ENCODE results near the gene CIZ1.
"Not testable (repeated sequence)": the region's sequence is repeated elsewhere in the genome, so short reads cannot be mapped to it uniquely, and the experiment has no call there.

CIZ1 gene

GRCh38 chr9:128191406-128192046 lies at the start of gene CIZ1:
TSS of gene CIZ1 (minus strand) at chr9:128191572. CDS start at chr9:128190857, 715 bp downstream.
- peak; percentile 57 to 67 (median 61) for DNase-seq (ENCODE audit: low read depth in 2 of 3, low spot score in 2 of 3)

DNA sequence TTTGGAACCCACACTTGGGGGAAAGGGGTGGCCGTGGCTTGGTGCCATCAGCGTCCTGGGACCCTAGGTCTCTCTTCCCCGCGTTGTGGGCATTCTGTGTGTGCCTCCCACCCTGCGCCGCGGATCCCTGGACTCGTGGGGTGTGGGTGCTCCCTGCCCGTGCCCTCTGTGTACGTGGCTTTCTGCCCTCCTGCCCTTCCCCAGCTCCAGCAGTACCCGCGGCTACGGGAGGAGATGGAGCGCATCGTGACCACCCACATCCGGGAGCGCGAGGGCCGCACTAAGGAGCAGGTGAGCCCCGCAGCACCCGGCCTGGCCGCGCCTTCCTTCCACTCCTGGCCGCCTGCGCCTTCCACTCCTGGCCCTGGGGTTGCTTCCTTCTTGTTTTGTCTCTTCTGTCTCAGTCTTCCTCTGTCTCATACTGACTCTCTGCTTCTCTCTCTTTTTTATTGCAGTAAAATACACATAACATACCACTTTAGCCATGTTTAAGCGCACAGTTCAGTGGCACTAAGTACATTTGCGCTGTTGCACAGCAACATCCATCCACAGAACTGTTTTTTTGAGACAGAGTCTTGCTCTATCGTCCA lies 42.5 kb upstream of the CIZ1 start:
- DNase-seq (ENCODE audit: low read depth in 2 of 3, low spot score in 2 of 3): no peak

DNA sequence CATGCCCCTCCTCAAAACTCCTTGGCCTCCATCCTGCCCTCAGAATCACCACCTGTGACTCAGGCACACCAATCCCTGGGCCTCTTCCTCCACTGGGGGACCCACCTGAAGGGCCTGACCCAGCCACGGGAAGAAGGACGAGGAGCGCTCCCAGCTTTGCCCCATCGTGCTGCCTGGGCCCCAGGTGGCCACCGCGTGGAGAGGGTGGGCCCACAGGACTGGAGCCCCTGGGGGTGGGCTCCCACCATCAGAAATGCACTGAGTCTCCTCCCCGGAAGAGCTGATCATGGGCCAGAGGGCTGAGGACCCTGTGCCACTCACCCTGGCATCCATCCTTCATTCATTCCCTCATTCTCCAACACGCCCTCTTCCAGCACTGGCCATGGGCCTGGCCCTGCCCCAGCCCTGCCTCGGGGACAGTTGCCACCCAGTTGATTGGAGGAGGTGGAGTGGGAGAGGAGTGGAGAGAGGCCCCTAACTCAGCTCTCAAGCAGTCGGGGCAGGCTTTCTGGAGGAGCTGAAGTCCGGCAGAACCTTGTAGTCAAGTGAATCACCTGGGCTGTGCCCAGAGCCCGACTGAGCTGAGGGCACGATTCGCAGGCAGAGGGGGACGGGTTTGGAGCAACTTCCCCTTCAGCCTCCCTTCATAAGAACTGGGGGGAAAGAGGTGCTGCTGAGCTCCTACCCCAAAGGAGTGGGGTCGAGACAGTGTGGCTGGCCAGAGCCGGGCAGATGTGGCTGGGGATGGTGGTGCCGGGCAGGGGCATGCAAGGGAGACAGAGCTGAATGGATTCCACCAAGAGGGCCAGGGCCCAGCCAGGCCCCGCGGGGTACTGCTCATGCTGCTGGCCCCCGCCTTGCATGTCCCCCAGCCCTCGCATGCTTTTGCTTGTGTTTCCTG lies 41.4 kb upstream of the CIZ1 start:
- no peak for DNase-seq (ENCODE audit: low read depth in 2 of 3, low spot score in 2 of 3)

DNA sequence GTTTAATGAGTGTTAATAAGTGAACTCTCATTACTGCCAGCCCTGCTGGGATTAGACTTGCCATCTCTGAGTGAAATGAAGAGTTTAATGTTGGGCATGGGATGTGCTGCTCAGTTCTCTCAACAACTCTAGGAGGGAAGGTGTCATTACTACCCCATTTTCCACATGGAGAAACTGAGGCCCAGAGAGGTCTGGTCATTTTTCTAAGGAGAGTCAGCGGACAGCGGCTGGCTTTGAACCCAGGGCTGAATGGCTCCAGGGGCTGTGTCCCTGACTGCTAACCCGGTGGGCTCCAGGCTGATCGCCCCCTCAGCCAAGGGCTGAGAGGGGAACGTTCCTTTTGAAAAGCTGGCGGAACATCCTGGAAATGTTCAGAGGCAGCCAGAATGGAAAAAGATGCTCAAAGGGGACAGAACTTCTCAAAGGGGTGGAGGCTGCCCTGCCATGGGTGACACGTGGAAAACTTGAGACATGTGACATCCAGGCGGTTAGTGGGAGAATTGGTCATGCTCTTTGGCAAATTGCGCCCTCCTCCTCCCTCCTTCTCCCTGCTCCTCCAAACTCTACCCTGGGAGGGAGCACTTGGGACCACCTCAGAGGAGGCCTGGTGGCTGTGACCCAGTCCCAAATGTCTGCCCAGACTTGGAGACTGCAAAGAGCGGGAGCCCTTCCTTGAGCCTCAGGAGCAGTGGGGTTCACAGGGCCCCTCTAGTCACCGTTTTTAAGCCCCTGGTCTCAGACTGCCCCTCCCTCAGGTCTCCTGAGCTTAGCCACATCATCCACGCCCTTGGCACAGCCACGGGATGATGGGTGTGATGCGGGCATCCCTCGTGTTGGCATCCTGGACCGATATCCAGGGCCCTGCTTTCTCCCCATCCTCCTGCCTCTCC lies 40.5 kb upstream of the CIZ1 start:
- no peak for DNase-seq (ENCODE audit: low read depth in 2 of 3, low spot score in 2 of 3)

- not testable (repeated sequence) for DNase-seq (ENCODE audit: low read depth in 2 of 3, low spot score in 2 of 3)
These were observed 39.5 kb upstream of the CIZ1 start for GRCh38 chr9:128230897-128231296.

GRCh38 chr9:128226412-128226801 lies 35.0 kb upstream of the CIZ1 start:
- DNase-seq (ENCODE audit: low read depth in 2 of 3, low spot score in 2 of 3): no peak

DNA sequence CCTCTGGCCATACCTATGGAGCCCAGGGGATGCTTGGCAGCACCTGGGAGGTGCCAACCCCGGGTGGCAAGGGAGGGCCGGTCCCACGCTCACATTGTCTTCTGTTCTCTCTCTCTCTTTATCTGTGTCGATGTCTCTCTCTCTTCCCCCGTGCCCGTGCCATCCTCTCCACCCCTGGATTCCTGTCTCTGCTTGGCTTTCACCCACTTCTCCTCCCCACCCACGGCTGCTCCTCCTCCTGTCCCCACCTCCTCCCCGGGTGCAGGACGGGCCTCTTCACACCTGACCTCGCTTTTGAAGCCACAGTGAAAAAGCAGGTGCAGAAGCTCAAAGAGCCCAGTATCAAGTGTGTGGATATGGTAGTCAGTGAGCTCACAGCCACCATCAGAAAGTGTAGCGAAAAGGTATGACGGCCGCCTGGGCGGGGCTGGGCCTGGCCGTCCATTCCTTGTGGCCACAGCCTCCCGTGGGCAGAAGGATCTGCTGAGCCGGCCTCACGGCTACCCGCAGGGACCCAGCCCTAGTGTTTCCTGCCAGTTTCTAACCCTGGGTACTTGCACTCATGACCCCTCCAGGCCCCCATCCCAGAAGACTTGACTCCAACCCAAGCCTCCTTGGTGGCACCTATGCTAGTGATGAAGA lies 34.5 kb upstream of the CIZ1 start:
- no peak for DNase-seq (ENCODE audit: low read depth in 2 of 3, low spot score in 2 of 3)

DNA sequence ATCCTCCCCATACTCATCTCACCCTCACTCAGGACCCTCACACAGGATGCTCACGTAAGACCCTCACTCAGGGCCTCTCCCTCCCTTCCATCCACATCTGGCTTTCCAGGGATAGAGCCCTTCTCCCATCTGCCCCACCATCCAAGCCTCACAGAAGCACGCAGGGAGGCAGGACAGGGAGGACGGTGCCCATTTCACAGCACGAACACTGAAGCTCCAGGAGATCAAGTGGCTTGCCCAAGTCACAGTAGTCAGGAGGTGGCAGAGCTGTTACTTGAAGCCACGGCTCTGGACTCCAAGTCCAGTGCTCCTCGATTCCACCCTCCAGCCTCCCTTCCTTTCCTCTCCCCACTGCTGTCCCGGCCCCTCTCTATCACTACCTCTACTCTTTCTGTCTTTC lies 33.5 kb upstream of the CIZ1 start:
- DNase-seq (ENCODE audit: low read depth in 2 of 3, low spot score in 2 of 3): no peak

DNA sequence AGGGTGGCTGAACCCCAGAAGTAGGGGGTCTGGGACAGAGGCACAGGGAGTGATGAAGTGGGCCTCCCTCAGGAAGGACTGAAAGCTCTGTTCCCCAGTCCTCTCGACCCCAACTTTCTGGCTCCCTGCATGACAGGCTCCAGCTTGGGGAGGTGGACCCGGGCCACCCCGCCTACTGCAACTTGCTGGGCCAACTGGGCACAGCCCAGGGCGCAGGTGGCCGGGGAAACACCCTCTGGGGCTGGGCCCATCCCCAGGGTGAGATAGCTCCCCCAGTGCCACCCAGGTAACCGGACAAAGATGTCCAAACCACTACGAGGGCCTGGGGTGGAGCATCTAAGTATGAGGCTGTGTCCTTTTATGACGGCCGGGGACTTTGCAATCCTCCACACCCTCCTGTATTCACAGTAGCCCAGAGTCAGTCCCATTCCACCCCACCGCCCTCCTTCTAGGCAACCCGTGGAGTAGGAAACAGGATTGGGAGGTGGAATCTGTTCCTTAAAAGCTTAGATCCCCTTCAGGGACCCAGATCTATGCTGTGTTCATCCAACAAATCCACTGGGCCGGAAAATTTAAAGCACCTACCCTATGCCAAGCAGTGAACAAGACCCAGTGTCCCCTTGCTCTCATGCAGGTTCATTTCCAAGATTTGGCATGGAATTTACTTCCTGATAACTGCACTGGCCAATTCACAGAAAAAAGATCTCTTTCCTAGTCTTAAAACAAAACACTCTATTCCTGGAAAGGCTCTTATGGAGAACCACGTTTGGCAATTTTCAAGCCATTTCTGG lies 31.7 kb upstream of the CIZ1 start:
- DNase-seq (ENCODE audit: low read depth in 2 of 3, low spot score in 2 of 3): no peak

- no peak for DNase-seq (ENCODE audit: low read depth in 2 of 3, low spot score in 2 of 3)
These were observed 30.7 kb upstream of the CIZ1 start for GRCh38 chr9:128222026-128222425.

- no peak for DNase-seq (ENCODE audit: low read depth in 2 of 3, low spot score in 2 of 3)
These were observed 28.5 kb upstream of the CIZ1 start for GRCh38 chr9:128219831-128220230.

DNA sequence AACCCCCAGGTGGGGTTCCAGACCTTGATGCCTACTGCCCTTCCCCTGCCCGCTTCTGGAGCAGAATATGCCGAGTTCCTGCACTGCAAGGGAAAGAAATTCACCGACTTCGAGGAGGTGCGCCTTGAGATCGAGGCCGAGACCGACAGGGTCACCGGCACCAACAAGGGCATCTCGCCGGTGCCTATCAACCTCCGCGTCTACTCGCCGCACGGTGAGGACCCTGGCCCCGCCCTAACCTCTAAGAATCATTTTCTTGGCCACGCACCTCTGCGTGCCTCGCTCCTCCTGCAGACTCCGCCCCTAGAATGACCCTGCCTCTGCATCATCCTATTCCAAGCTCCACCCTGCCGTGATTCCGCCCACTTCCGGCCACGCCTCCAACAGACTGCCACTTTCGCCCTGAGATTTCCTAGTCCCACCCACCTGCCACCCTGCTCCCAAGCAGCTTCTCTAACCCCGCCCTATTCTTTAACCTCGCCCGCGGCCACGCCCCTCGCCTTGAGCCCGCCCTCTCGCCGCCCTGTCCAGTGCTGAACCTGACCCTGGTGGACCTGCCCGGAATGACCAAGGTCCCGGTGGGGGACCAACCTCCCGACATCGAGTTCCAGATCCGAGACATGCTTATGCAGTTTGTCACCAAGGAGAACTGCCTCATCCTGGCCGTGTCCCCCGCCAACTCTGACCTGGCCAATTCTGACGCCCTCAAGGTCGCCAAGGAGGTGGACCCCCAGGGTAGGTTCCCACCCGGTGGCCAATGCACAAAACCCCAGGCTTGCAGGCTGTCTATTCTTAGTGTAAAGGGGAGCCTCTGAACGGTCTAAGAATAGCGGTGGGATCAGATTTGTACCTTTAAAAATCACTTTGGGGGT lies 27.4 kb upstream of the CIZ1 start:
- DNase-seq (ENCODE audit: low read depth in 2 of 3, low spot score in 2 of 3): peak; percentile 74 to 89 (median 80)

- DNase-seq (ENCODE audit: low read depth in 2 of 3, low spot score in 2 of 3): no peak
These were observed 26.8 kb upstream of the CIZ1 start for GRCh38 chr9:128218172-128218517.

DNA sequence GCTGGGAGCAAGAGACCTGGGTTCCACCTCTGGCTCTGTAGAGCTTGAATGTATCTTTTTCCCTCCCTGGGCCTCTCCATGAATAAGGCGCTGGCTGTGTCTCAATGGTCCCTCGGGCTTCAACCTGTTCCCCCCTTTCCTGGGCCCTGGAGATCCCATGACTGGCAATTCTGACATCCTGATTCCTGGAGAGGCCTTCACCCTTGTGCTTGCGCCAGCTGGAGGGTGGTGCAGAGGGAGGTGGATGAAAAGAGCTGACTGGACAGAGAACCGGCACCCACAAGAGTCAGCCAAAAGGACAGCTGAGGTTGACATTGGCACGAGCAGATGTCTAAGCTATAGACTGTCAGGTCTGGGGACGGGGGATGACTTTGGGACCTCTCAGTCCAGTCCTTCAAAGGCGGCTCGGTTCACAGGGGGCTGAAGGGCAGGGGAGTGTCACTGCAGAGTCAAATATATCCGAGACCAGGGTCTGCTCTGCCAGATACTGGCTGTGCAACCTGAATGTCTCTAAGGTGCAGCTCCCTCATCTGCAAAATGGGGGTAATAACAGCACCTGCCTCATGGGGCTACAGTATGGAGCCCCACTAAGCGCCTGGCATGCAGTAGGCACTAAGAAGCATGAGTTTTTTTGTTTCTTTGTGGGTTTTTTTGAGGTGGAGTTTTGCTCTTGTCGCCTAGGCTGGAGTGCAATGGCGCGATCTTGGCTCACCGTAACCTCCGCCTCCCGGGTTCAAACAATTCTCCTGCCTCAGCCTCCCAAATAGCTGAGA lies 25.6 kb upstream of the CIZ1 start:
- DNase-seq (ENCODE audit: low read depth in 2 of 3, low spot score in 2 of 3): no peak

DNA sequence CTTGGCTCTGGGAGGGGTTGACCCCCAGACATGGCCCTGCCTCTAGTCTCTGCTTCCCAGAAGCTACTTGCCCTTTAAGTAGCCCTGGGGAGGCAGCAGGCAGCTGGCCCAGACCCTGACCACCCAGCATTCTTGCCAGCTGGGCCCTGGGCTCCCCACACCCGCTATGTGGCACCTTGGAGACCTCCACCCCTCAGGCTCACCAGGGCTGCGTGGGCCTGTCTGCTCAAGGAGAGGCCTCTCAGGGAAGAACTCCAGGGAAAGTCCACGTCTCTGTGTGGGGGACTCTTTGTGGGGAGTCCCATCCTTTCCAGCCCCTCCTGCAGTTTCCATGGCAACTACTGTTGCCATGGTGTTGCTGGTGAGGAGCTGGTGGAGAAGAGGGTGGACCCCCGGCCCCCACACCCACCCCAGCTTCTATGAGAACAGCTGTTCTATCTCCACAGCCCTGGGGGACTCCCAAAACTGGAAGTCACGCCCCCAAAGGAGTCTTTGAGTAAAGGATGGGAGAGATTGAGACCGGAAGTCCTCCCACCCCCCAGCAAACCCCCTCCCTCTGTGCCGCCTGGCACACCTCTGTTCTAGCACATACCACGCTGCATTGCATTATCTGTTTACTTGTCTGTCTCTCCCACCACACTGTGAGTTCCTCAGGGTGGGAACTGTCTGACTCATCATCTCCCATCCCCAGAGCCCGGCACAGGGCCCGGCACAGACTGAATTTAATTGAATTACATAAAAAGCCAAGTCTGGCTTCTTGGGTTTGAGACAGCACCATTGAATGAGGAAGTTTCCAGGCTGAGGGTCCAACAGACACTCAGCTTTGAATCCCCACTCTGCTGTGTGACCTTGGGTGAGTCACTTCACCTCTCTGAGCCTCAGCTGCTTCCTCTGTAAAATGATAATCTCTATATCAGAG lies 24.4 kb upstream of the CIZ1 start:
- no peak for DNase-seq (ENCODE audit: low read depth in 2 of 3, low spot score in 2 of 3)

- DNase-seq (ENCODE audit: low read depth in 2 of 3, low spot score in 2 of 3): no peak
These were observed 23.5 kb upstream of the CIZ1 start for GRCh38 chr9:128214571-128215490.

Data from activated CD8-positive, alpha-beta memory T cell treated with anti-CD3 and anti-CD28 coated beads for 48 hours (primary cell).